ENCODE data around the gene KRT3.

Gene KRT3

DNA sequence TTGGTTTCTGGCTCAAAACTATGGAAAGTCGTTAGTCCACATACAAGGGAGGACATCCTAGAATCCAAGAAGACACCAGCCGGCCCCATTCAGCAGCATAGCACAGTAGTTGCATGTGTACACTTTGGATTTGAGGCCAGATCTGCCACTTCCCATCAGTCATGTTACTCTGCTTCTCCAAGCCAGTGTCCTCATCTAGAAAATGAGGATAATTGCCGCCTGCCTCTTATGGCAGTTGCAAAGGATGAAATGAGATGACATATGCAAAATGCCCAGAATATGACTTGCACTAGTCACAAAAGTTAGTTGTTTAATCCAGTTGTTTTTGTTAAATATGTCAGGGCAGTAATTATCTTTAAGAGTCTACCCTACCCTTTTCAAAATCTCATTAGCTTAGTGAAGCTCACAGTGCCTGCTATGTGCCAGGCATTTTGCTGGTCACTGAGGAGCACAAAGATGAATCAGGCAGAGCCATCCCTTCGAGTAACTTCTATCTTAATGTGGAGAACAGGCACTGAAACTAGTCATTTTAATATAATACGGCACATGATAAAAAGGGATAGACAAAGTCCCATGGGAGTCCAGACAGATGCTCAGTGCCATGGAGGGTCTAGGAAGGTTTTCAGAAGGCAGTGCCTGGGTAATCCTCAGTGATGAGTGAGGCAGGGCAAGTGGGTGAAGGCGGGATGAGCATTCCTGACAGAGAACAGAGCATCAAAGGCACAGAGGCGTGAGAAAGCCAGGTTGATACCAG is 12.2 kb downstream of the KRT3 start:
- no peak for DNase-seq

DNA sequence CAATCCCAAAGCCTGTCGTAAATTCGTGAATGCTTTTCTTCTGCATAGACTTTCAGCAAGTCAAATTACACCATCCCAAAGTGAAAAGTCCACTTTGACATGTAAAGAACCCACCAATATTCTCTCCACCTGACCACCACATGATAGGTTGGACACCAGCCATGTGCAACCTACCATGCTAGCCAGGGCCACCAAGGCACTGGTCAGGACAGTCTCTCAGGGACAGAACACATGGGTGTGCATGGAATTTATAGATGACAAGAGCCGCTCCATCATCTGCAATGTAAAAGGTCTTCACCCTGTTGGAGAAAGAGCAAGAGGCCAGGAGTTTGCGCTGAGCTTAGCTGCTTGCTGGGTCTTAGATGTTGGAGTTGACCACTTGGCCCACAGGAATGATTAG is 13.4 kb downstream of the KRT3 start:
- DNase-seq = no peak

DNA sequence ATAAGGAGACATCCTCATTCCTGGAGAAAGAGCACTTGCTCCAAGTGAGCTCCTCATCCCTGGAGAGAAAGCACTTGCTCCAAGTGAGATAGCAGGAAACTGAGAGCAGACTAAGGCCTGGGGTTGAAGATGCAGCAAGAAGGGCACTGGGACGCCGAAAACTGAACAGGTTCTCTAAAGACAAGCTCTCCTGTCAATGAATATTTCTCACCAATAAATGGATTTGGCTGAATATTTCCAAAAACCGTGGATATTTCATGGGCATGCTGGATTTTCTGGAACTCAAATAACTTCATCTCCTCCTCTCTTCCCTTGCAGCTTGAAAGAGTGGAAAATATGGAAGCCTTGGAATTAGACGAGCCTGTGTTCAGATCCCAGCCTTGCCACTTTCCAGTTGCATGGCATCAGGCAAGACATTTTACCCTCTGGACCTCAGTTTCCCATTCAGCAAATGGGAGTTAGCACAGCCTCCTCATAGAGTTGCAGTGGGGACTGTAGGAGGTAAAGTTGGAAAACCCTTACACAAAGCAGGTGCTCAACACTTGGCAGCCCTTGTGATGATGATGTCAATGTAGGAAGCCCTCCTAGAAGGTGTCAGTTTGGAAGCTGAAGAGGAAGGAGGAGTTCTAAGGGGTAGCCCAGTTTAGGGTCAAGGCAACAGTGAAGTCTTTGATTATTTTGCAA is 14.4 kb downstream of the KRT3 start:
- DNase-seq = no peak

- no peak for DNase-seq
These were observed 16.0 kb downstream of the KRT3 start for GRCh38 chr12:52779914-52780313.

- DNase-seq = no peak
These were observed 17.1 kb downstream of the KRT3 start for GRCh38 chr12:52778833-52779232.

DNA sequence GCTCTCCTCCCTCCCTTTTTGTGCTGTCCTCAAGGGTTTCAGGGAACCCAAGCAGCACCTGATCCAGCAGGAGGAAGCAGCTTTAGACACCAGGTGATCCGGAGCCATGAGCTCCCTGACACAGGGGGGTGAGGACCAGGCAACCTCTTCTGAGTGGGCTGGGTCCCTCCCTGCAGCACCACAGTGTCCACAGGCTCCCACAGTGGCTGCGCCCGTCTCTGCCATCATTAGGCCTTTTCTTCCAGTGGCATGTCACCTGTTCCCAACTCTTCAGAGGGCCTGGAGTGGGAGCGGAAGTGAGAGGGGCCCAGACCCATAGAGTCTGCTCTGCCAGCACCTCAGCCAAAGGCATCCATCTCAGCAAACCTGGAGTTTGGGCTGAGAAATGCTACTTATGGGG is 18.4 kb downstream of the KRT3 start:
- no peak for DNase-seq

DNA sequence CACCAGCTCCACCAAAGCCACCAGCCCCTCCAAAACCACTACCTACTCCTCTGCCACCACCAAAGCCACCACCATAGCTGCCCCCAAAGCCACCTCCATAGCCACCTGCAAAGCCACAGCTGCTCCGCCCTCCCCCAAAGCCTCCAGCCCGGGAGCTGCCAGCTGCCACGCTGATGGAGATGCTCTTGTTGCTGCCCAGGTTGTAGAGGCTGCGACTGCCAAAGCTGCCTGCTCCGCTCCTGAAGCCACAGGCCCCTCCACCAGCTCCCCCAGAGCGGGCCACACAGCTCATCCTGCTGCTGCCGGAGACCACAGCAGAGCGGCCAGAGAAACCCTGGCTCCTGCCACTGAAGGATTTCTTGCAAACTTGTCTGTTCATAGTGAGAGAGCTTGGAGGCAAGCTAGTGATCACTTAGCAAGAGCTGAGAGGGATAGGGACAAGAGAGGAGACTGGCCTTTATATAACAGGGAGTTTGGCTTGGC is 19.0 kb downstream of the KRT3 start, which contains the start of gene KRT76:
KRT76 (minus strand) TSS at position 433 of the 483 bp plus-strand sequence; CDS start at position 379, 54 bp downstream.
- no peak for DNase-seq

DNA sequence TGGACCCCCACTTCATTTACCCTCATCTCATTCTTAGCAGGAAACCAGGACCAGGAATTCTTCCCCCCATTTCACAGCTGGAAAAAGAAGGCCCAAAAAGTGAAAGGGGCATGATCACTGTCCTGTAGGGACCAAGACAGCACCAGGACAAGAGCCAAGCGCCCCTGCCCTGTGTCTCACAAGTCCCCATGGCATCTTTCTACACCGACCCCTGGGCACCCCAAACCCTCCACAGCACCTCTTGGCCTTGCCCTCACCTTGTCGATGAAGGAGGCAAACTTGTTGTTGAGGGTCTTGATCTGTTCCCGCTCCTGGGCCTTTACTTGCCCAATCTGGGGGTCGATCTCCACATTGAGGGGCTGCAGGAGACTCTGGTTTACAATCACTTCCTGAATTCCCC is 19.5 kb downstream of the KRT3 start:
- DNase-seq = no peak

- no peak for DNase-seq
These were observed 21.2 kb downstream of the KRT3 start for GRCh38 chr12:52774629-52775250.

DNA sequence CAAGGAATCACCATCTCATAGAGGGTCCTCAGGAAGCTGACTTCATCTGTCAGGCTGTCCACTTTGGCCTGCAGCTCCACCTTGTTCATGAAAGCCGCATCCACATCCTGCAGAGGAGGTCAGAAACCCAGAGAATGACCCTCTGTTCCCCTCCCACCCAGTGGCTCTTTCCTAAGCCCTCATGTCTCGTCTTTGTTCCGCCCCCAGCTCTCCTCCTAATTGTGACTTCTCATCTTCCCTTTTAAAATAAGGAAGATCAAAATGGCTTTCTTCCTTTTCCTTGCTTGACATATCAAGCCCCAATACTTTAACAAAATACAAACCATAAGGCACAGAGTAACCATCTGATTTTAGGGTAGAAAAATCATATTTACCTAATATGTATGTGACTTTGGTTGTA is 23.1 kb downstream of the KRT3 start:
- DNase-seq = no peak

DNA sequence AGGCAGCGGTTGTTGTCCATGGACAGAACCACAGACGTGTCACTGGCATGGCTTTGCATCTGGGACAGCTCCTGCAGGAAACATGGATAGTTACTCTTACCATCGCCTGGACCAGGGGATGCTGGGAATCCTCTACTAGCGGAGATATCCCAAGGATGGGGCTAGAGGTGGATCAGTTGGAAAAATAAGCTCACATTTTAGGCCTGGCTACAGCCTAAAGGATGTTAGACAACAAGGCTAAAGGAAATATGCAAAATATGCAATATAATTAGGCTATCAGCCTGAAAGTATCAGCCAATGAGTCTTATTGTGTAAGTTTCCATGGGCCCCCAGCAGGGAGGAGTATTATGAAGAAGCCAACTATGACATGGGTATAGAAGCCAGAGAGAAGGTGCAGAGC is 23.7 kb downstream of the KRT3 start:
- DNase-seq = no peak

DNA sequence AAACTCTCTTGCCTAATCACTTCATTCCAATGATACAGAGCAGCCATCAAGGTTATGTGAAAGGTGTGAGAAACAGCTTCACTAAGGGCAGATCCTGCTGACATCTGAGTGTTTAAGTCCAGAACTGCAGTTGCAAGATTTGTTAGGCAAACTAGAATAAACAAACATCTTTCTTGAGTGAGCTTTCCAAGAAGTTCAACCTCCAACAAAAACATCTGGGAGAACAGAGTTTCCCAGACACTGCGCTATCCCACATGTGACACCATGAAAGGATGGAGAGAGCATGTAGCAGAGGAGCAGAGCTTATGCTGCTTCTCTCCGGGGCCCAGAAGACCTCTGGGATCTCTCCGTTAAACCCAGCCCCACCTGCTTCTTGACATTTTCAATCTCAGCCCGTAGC is 24.4 kb downstream of the KRT3 start:
- no peak for DNase-seq

- DNase-seq = no peak
These were observed 24.8 kb downstream of the KRT3 start for GRCh38 chr12:52771088-52771487.

GRCh38 chr12:52769946-52770345 is 26.0 kb downstream of the KRT3 start:
- DNase-seq = no peak

- DNase-seq = no peak
These were observed 26.6 kb downstream of the KRT3 start for GRCh38 chr12:52769354-52769753.

DNA sequence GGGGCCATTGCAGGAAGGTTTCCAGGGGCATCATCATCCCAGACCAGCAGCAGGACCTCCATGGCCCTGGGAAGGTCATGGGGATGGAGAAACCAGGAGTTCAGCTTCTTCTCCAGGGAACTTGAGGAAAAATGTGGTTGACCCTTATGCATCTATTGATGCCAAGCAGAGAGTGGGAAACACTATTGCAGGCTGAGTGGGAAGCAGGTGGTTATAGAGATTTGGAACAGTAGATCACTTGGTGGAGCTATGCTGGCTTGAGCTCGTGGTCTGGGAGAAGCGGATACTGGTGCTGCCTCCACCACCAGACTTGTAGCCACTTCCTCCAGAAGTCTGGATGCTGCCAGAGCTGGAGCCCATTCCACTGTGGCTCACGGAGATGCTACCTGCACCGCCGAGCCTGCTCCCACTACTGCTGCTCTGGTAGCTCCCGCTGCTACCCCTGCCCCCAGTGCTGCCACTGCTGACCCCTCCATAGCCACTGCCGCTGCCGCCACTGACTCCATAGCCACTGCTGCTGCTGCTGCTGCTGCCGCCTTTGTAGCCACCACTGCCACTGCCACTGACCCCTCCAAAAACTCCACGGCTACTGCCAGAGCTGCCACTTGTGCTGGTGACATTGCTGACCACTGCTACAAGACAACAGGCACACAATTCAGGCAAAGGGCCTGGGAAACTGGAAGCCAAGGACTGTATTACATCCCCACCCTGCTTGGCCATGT is 27.3 kb downstream of the KRT3 start:
- no peak for DNase-seq

- no peak for DNase-seq
These were observed 28.5 kb downstream of the KRT3 start for GRCh38 chr12:52767427-52767826.

- DNase-seq = no peak
These were observed 28.9 kb downstream of the KRT3 start for GRCh38 chr12:52767020-52767379.

DNA sequence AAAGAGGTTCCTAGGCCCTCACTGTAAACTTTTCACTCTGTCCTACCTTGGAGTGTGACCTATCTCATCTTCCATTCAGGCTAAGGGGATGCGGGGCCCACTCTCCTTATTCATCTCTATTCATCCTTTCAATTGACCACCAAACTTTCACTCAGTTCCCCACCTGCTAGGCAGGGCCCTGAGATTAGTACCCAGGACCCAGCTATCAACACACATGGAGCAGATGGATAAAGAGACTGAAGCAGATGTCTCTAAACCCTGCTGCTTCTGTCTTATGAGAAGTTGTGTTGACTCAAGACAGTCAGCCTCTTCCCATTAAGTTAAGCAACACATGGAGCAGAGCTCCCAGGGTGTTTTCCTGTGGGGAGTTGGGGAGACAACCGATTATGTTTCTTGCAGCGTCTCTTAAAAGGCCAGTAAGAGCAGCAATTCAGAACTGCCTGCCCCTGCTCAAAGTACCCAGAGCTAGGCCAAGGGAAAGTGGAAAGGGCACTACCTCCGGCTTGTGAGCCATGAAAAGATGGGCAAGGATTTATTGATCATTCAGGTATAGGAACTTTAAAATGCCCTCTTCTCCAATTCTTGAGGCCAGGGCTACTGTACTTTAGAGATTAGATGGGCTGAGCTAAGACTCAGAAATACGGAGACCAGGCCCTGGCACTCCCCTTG is 29.4 kb downstream of the KRT3 start:
- no peak for DNase-seq

GRCh38 chr12:52765702-52766101 is 30.2 kb downstream of the KRT3 start:
- DNase-seq = no peak

DNA sequence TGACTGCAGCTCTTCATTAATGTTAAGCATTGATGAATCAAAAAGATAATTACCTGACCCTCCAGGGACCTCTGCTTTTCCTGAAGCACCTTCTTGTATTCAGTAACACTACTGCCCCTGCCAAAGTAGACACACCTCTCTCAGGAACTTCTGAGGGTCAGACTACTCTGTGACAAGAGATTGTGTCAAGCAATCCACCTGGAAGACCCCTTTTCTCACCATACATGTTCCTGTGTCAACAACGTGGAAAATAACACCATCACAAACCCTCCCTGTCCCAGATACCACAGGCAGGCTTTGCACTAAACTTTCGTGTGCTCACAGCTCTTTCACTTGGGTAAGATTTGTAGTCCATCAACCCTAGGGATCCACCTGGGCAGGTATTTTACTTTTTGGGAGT is 31.9 kb downstream of the KRT3 start:
- DNase-seq = no peak
